Epithelial cell of proximal tubule (primary cell): ENCODE results near the gene ONECUT3. TPM values are rescaled to one million over a fixed set of nuclear protein-coding genes. Genes with fewer than 3 reads are reported as not detected.

Experiments used
- DNase-seq: peaks from one replicate; pipeline ENCODE4 v3.0.0-alpha.2; 2011; ENCODE audit warnings: low read depth
- H3K4me3 ChIP-seq: 2 replicates; pipeline ENCODE4 v1.5.1; 2011; ENCODE audit warnings: low read depth, mild to moderate bottlenecking, low read length
- total RNA-seq: library from RNA; depleted of rRNA; stranded (reverse); fragments of >200 nt; gene quantifications from 2 replicates; pipeline ENCODE4 v1.2.3, GENCODE V29; 2015
- TF ChIP-seq, protein P1 (sequence below): conservative IDR thresholded peaks from 2 replicates; pipeline ENCODE4 v1.5.1; 2012; ENCODE audit warnings: low read depth, mild to moderate bottlenecking, low read length

Gene ONECUT3
- total RNA-seq, 1 donor from 2014 or later = not detected

DNA sequence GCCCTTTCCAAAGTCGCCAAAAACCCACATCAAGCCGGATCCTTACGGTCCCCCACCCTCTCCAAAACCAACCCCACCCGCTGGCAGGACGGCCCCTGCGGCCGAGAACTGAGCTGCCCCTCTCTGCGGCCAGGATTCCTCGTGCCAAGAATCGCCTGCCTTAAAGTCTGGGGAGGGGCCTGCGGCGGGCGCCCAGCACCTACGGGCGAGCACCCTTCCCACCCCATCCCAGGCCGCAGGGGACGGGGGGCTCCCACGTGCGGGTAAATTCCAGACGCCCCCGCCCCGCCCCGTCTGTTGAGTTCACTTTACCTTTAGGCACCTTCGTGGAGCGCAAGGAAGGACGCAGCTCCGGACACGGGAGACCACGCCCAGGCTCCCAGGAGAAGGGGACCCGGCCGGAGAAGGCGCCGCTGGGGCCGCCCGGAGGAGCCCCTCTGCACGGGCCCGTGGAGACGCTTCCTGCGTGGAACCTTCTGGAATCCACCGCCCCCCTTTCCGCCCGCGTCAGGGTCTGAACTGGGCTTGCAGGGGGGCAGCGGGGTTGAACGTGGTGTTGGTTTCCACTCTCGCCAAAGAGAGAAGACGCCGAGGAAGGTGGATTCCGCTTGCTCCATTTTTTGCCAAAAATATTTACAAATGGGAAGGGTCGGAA lies 22.8 kb downstream of the ONECUT3 start:
- TF ChIP-seq, protein P1, sequence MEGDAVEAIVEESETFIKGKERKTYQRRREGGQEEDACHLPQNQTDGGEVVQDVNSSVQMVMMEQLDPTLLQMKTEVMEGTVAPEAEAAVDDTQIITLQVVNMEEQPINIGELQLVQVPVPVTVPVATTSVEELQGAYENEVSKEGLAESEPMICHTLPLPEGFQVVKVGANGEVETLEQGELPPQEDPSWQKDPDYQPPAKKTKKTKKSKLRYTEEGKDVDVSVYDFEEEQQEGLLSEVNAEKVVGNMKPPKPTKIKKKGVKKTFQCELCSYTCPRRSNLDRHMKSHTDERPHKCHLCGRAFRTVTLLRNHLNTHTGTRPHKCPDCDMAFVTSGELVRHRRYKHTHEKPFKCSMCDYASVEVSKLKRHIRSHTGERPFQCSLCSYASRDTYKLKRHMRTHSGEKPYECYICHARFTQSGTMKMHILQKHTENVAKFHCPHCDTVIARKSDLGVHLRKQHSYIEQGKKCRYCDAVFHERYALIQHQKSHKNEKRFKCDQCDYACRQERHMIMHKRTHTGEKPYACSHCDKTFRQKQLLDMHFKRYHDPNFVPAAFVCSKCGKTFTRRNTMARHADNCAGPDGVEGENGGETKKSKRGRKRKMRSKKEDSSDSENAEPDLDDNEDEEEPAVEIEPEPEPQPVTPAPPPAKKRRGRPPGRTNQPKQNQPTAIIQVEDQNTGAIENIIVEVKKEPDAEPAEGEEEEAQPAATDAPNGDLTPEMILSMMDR = no peak
- no peak for DNase-seq

DNA sequence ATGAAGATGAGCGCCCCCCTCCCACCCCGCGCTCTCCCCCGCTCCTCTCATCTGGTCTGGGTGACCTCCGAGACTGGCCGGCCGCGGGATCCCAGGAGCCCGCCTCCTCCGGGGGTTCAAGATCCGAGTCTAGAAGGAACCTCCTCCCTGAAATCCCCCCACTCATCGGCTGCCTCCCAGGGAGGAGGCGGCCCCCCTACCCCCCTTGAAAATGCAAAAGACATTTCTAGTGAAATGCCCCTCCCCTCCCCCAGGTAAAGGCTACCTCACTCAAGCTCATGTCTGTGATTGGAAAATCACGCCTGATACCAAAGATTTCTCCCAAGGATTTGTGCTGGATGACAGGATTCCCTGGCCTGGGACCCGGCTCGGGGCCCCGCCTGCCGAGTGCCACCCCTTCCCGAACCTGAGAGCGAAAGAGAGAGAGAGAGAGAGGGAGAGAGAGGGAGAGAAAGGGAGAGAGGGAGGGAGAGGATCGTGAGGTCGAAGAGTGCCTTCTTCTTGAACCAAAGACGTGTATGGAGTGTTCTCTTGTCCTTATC lies 23.4 kb downstream of the ONECUT3 start:
- TF ChIP-seq, protein P1 = no peak
- DNase-seq = no peak
- H3K4me3 ChIP-seq = no peak overlapping the region

More for the DNA sequence above, 22.8 kb downstream of the ONECUT3 start:
- H3K4me3 ChIP-seq = no peak overlapping the region

DNA sequence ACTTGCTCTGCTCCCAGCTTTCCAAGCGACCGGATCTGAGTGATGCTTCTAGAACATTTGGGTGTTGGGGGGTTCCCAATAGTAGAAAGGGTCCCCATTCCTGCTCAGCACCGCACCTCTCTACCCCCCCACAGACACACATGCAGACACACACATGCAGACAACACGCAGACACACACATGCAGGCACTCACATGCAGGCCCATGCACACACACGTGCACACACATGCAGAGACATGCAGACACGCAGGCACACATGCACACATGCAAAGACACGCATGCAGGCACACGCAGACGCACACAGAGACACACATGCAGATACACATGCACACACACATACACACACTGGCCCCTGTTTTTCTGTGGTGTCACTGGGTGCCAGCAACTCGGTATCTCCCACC lies 23.8 kb downstream of the ONECUT3 start:
- TF ChIP-seq, protein P1 = no peak
- no peak for DNase-seq
- H3K4me3 ChIP-seq = no peak overlapping the region

DNA sequence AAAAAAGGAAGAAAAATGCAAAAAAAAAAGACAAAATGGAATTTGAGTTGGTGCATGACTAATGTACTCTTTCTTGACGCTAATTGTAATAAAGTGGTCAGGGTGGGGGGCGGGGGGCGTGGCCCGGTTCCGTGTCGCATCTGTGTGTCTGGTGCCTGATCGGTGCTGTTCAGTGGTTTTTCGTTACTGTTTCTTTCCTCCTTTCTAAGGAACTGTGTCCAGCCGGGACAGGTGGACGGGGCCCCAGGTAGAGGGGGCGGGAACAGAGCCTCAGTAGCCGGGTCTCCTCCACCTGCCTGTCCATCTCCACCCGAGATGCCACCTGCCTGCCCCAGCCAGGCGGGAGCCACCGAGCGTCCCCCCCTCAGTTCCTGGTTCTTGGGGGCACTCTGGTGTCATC lies 26.3 kb downstream of the ONECUT3 start:
- DNase-seq = no peak
- no peak overlapping the region for H3K4me3 ChIP-seq
- TF ChIP-seq, protein P1 = no peak

DNA sequence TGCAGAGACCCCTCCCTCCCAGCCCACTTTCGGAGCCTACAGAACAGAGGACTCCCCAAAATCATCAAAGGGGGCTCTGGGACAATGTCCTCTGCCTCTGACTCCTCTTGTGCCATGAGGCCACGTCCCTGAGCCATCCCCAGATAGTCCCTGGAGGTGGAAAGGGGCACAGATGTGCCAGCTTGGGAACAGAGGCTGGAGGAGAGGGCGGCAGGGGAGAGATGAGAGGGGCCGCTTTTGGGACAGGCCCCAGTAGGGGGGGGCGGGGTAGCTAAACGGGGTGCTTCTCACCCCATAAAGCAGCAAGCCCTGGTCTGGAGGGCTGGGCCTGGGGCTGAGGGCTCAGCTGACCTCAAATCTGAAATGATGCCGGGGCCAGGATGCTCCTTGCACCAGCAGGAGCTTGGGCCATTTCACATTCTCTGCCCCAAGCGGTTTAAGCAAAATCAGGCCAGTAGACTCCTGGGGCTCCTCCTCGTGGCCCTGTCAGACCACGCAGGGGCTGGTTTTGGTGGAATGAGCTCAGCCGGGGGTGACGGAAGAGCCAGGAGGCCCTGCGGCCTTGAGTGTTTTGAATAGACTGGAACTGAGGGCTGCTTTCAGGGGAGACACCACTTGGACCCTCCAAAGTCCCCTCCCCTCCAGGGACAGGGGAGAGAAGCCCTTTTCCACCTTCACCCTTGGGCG lies 27.1 kb downstream of the ONECUT3 start:
- TF ChIP-seq, protein P1 = peak; percentile 32
- no peak overlapping the region for H3K4me3 ChIP-seq
- no peak for DNase-seq

DNA sequence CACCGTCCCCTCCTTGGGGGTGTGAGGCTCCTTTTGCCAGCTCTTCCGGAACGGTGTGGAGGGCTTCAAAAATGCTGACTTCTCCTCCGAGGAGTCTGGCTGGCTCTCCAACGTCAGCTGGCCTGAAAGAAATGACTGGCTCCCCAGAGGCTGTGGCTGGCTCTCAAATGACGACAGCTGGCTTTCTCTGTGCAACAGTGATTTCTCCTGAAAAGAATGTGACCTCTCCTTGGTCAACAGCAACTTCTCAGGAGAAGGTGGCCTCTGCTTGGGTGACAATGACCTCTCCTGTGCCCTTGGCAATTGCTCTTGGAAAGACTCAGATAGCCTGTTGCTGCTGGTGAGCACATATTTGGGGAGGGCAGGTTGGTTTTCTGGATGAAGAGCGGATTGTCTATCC lies 29.2 kb downstream of the ONECUT3 start:
- TF ChIP-seq, protein P1 = no peak
- DNase-seq = no peak
- no peak overlapping the region for H3K4me3 ChIP-seq

DNA sequence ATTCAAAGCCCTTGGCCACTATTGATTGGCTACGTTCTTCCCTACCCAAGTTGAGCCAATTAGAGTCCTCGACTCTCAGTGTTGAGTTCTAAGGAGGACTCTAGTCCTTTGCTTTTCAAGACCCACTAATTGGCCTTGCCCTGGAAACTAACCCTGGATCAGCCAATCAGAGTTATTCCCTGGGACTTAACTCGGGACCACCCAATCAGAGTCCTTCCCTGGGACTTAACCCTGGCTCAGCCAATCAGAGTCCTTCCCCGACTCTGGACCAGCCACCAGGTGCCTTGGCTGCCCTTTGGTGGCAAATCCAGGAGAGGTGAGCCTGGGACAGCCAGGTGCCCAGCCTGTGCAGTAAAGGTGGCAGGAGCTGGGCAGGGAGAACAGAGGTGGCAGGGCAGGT lies 30.0 kb downstream of the ONECUT3 start:
- no peak for DNase-seq
- TF ChIP-seq, protein P1 = no peak
- H3K4me3 ChIP-seq = no peak overlapping the region
